MM.1S (cell line): ENCODE measurements around the gene ATP13A4.

Experiments
- DNase-seq: peaks from one replicate; pipeline ENCODE4 v3.0.0-alpha.2; 2015
- H2AFZ ChIP-seq: fragments of 300-600 bp; sonication (generic); 2 replicates; pipeline ENCODE4 v1.6.0; 2016; ENCODE audit warnings: antibody characterized with exemption, low read length
- H3F3A ChIP-seq: fragments of 300-600 bp; sonication (generic); 2 replicates; pipeline ENCODE4 v1.6.1; 2016; ENCODE audit warnings: mild to moderate bottlenecking, antibody characterized with exemption, low read length, moderate library complexity, mixed read lengths; ENCODE audit not compliant: insufficient read depth
- H3K27ac ChIP-seq: fragments of 300-600 bp; sonication (generic); 2 replicates; pipeline ENCODE4 v1.5.1; 2016; ENCODE audit warnings: mild to moderate bottlenecking, low read length
- H3K27me3 ChIP-seq: fragments of 300-600 bp; sonication (generic); replicated peaks from 2 replicates; pipeline ENCODE4 v1.6.0; 2016; ENCODE audit warnings: low read length; ENCODE audit not compliant: insufficient read depth
- H3K36me3 ChIP-seq: fragments of 300-600 bp; sonication (generic); replicated peaks from 2 replicates; pipeline ENCODE4 v1.6.1; 2016; ENCODE audit warnings: mild to moderate bottlenecking, low read length, mixed read lengths; ENCODE audit not compliant: insufficient read depth
- H3K4me1 ChIP-seq: fragments of 300-600 bp; sonication (generic); 2 replicates; pipeline ENCODE4 v1.6.1; 2016; ENCODE audit warnings: low read length, mixed read lengths
- H3K4me2 ChIP-seq: fragments of 300-600 bp; sonication (generic); 2 replicates; pipeline ENCODE4 v1.6.0; 2016; ENCODE audit warnings: low read depth, low read length
- H3K4me3 ChIP-seq: fragments of 300-600 bp; sonication (generic); 2 replicates; pipeline ENCODE4 v1.5.1; 2016; ENCODE audit warnings: low read length, mixed read lengths
- H3K79me2 ChIP-seq: fragments of 300-600 bp; sonication (generic); 2 replicates; pipeline ENCODE4 v1.6.1; 2016; ENCODE audit warnings: mixed run types, low read length, mixed read lengths
- H3K9ac ChIP-seq: fragments of 300-600 bp; sonication (generic); 2 replicates; pipeline ENCODE4 v1.6.1; 2016; ENCODE audit warnings: low read length, mixed read lengths
- H3K9me2 ChIP-seq: fragments of 300-600 bp; sonication (generic); replicated peaks from 2 replicates; pipeline ENCODE4 v1.6.1; 2016; ENCODE audit warnings: mild to moderate bottlenecking, low read length, mixed read lengths; ENCODE audit not compliant: insufficient read depth
- H3K9me3 ChIP-seq: fragments of 300-600 bp; sonication (generic); replicated peaks from 2 replicates; pipeline ENCODE4 v1.6.1; 2016; ENCODE audit warnings: mild to moderate bottlenecking, low read length, mixed read lengths; ENCODE audit not compliant: insufficient read depth
- H4K20me1 ChIP-seq: fragments of 300-600 bp; sonication (generic); 2 replicates; pipeline ENCODE4 v1.6.1; 2016; ENCODE audit warnings: mild to moderate bottlenecking, low read length, moderate library complexity, mixed read lengths; ENCODE audit not compliant: insufficient read depth
- CTCF ChIP-seq: fragments of 300-600 bp; sonication (generic); IDR thresholded peaks from 2 replicates; pipeline ENCODE4 v1.5.1; 2016; ENCODE audit warnings: antibody characterized with exemption, low read length, mixed read lengths
- EZH2 ChIP-seq: fragments of 300-600 bp; sonication (generic); optimal IDR thresholded peaks from 2 replicates; pipeline ENCODE3; 2017; ENCODE audit warnings: low read depth, mild to moderate bottlenecking, antibody characterized with exemption, low read length, mixed read lengths
- EZH2phosphoT487 ChIP-seq: fragments of 300-600 bp; sonication (generic); IDR thresholded peaks from 2 replicates; pipeline ENCODE4 v1.6.1; 2018; ENCODE audit warnings: antibody characterized with exemption, low read length

Gene ATP13A4

GRCh38 chr3:193595939-193596487, 41.3 kb upstream of the ATP13A4 start:
- Histone ChIP-seq H3K9ac (no peak overlapping the region), H3F3A (no peaks in the 10 kb centered on the region), H3K9me2 (no peaks in the 10 kb centered on the region), H3K4me1 (peaks cover 6% of the 10 kb centered on the region; the same call in 1 of the 2 replicates), H3K4me2 (no peak overlapping the region), H3K9me3 (no peaks in the 10 kb centered on the region), H3K79me2 (peaks cover 85% of the 10 kb centered on the region), H3K27ac (no peak overlapping the region), H3K27me3 (no peaks in the 10 kb centered on the region), H2AFZ (no peak overlapping the region), H3K4me3 (no peak overlapping the region), H3K36me3 (0 out of 2 replicates have a peak, but pooled peaks cover 3% of the 10 kb centered on the region), H4K20me1 (peaks cover 2% of the 10 kb centered on the region; the same call in 1 of the 2 replicates)
- no peak for DNase-seq
- no peak for TF ChIP-seq CTCF
- no peak for TF ChIP-seq EZH2phosphoT487
- no peak for TF ChIP-seq EZH2

DNA sequence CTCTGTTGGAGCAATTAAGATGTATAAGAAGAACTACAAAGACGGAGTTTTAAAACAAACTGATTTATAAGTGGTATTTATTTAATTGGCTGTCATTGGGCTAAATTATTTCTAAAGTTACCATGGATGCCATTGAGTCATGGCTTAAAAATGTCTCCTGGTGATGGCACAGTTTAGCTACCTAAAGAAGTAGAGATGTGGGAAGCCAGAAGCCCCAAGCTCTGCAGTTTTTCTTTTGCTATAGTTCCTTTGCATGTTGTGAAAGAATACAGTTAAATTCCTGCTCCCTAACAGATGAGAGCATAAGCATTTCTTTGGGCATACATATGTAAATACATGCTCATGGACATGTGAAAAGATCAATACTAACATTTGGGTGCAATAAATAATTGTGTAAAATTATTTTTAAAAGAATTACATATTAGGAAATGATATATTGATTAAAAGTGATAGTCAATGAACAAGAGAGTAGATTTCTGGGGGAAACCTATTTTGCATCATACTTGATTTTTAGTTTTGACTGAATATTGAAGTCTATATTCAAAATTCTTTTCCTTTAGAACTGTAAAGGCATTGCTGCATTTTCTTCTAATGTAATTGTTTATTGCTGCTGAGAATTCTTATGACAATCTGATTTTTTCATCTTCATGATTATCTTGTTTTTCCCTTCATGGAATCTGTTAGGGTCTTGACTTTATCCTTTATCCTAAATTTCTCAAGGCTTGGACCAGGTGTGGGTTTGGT, 40.4 kb upstream of the ATP13A4 start:
- no peak overlapping the region for H3K4me3 ChIP-seq
- no peaks in the 10 kb centered on the region for H3F3A ChIP-seq
- H3K9me3 ChIP-seq, result no peaks in the 10 kb centered on the region
- H3K4me1 ChIP-seq, result peaks cover 6% of the 10 kb centered on the region; the same call in 1 of the 2 replicates
- H3K9me2 ChIP-seq, result no peaks in the 10 kb centered on the region
- TF ChIP-seq CTCF (no peak), EZH2phosphoT487 (no peak), EZH2 (no peak)
- no peaks in the 10 kb centered on the region for H3K27me3 ChIP-seq
- no peak overlapping the region for H3K9ac ChIP-seq
- no peak overlapping the region for H3K27ac ChIP-seq
- no peak overlapping the region for H2AFZ ChIP-seq
- no peak for DNase-seq
- H3K36me3 ChIP-seq, result 0 out of 2 replicates have a peak, but pooled peaks cover 3% of the 10 kb centered on the region
- H3K79me2 ChIP-seq, result peaks cover 76% of the 10 kb centered on the region
- no peaks in the 10 kb centered on the region for H4K20me1 ChIP-seq
- peak overlapping the region; percentile 60; the same call in 1 of the 2 replicates for H3K4me2 ChIP-seq

GRCh38 chr3:193593668-193594030, 39.0 kb upstream of the ATP13A4 start:
- H3K9me2 ChIP-seq, result no peaks in the 10 kb centered on the region
- H3K79me2 ChIP-seq, result peaks cover 61% of the 10 kb centered on the region
- no peaks in the 10 kb centered on the region for H3K9me3 ChIP-seq
- H3K4me3 ChIP-seq, result peak overlapping the region; percentile 85
- peak overlapping the region; percentile 48 for H3K27ac ChIP-seq
- H3K27me3 ChIP-seq, result no peaks in the 10 kb centered on the region
- H3F3A ChIP-seq, result no peaks in the 10 kb centered on the region
- H3K4me2 ChIP-seq, result peak overlapping the region; percentile 60
- H4K20me1 ChIP-seq, result no peaks in the 10 kb centered on the region
- 0 out of 2 replicates have a peak, but pooled peaks cover 3% of the 10 kb centered on the region for H3K36me3 ChIP-seq
- H3K4me1 ChIP-seq, result peaks cover 6% of the 10 kb centered on the region; the same call in 1 of the 2 replicates
- peak overlapping the region; percentile 89 for H3K9ac ChIP-seq
- peak; percentile 35 for DNase-seq
- TF ChIP-seq EZH2phosphoT487, result no peak
- TF ChIP-seq CTCF, result no peak
- no peak for TF ChIP-seq EZH2
- H2AFZ ChIP-seq, result peak overlapping the region; percentile 88
